ENCODE results near the gene OGFR. TPM values are rescaled to one million over a fixed set of nuclear protein-coding genes. Genes with fewer than 3 reads are reported as not detected.

OGFR gene
- total RNA-seq, 1 experiment from 2014 or later = 84.7 TPM

DNA sequence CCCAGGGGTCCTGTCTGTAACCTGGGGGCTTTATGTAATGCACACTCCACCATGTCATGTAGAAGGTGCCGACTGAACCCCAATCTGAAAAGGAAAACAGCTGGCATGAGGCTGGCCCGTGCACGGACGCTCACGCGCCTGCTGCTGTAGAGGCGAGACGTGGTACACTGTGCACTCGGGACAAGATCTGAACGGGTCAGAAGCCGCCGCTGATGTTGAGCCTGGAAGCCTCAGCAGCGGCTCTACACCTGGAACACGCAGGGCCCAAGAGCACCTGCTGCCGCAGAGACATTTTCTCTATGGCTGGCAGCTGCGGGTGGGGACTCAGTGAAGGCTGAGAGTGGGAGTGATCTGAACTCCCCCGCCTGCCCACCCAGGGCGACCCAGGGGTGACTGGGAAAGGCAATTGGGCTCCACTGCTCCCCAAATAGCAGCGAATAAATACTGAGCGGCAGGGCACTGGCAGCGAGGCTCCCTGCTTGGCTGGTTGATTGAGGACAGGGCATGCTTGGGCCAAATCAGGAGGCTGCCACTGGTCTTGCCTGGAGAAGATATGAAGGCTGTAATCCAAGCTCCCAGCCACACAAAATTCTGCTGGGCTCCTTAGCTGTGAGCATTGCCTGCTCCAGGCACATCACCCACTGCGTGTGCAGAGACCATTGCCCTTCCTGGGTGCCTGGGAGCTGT is 2.5 kb upstream of the OGFR start:
- H3K4me3 Mint-ChIP-seq (ENCODE audit: unreplicated experiment) = no peak overlapping the region
- peaks cover 27% of the 10 kb centered on the region for H3K4me1 Mint-ChIP-seq (ENCODE audit: low read depth, unreplicated experiment)
- Histone ChIP-seq H3K4me3 (ENCODE audit: low read depth, low read length) (no peak overlapping the region), H3K27me3 (replicated peaks; ENCODE audit: control insufficient read depth, insufficient read depth, low read length) (no peaks in the 10 kb centered on the region), H3K9me3 (no peaks in the 10 kb centered on the region), H3K4me1 (peaks cover 28% of the 10 kb centered on the region), H3K36me3 (ENCODE audit: control insufficient read depth, insufficient read depth, low read length) (peaks cover 14% of the 10 kb centered on the region)
- DNase-seq = no peak
- peaks cover 80% of the 10 kb centered on the region for H3K36me3 Mint-ChIP-seq (ENCODE audit: insufficient read depth, unreplicated experiment)
- no TSS peak for BruUV-seq (replicated peaks)
- ChIA-PET POLR2A (no interaction called here), CTCF (no interaction called here)
- TF ChIP-seq, protein P1, sequence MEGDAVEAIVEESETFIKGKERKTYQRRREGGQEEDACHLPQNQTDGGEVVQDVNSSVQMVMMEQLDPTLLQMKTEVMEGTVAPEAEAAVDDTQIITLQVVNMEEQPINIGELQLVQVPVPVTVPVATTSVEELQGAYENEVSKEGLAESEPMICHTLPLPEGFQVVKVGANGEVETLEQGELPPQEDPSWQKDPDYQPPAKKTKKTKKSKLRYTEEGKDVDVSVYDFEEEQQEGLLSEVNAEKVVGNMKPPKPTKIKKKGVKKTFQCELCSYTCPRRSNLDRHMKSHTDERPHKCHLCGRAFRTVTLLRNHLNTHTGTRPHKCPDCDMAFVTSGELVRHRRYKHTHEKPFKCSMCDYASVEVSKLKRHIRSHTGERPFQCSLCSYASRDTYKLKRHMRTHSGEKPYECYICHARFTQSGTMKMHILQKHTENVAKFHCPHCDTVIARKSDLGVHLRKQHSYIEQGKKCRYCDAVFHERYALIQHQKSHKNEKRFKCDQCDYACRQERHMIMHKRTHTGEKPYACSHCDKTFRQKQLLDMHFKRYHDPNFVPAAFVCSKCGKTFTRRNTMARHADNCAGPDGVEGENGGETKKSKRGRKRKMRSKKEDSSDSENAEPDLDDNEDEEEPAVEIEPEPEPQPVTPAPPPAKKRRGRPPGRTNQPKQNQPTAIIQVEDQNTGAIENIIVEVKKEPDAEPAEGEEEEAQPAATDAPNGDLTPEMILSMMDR (IDR thresholded peaks at IDR 0.05; ENCODE audit: insufficient read depth in 1 of 2, low read depth in 1 of 2, low read length in 1 of 2, severe bottlenecking in 1 of 2, unreplicated experiment in 1 of 2) = no peak
- no peaks in the 10 kb centered on the region for H3K27me3 Mint-ChIP-seq (ENCODE audit: insufficient read depth, unreplicated experiment)
- H3K27ac Mint-ChIP-seq (ENCODE audit: unreplicated experiment) = no peak overlapping the region
- H3K9me3 Mint-ChIP-seq (ENCODE audit: unreplicated experiment) = no peaks in the 10 kb centered on the region
- intact Hi-C loops (cut with micrococcal nuclease; ENCODE audit: unreplicated experiment) = no loop called here

DNA sequence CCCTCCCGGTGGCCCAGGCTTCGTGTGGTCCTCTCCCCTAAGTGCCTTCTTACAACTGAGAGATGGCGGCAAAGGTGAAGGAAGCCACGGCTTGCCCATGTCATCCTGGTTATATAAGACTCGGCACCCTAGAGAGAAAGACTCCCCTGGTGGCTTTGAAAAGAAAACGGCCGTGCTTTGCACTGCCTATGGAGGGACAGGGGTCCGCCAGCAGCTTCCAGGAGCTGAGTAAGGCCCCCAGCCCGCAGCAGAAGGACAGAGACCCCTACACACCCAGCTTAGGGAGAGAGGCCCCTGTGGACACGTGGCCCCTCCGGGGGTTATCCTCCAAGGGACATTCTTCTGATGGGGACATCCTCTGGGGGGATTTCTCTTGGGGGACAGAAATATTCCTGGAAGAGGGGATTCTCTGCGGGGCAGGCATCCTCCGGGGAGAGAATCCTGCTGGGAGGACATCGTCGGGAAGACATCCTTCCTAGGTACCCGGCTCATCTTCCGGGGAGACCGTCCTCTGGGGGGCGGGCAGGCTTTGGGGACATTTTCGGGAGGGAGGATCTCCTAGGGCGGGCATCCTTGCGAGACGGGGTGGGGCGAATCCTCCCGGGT is 511 bp upstream of the OGFR start:
- Histone ChIP-seq H3K9me3 (no peaks in the 10 kb centered on the region), H3K4me3 (ENCODE audit: low read depth, low read length) (peak overlapping the region; percentile 99), H3K27me3 (replicated peaks; ENCODE audit: control insufficient read depth, insufficient read depth, low read length) (no peaks in the 10 kb centered on the region), H3K4me1 (peaks cover 14% of the 10 kb centered on the region), H3K36me3 (ENCODE audit: control insufficient read depth, insufficient read depth, low read length) (peaks cover 17% of the 10 kb centered on the region)
- ChIA-PET POLR2A (interaction anchor here (0.6 to 2.1 kb wide), 5 partner anchors 8 to 328 kb away, joined by 3 to 17 read pairs (median 8); partner anchors contain the start of genes GATA5 and MRGBP), CTCF (interaction anchor here (0.6 to 3.2 kb wide), 4 partner anchors 8 to 122 kb away, joined by 3 to 16 read pairs (median 3); partner anchors contain the start of gene MRGBP)
- intact Hi-C loops (cut with micrococcal nuclease; ENCODE audit: unreplicated experiment) = no loop called here
- no peaks in the 10 kb centered on the region for H3K9me3 Mint-ChIP-seq (ENCODE audit: unreplicated experiment)
- peak overlapping the region; percentile 80 for H3K27ac Mint-ChIP-seq (ENCODE audit: unreplicated experiment)
- H3K4me3 Mint-ChIP-seq (ENCODE audit: unreplicated experiment) = peak overlapping the region; percentile 91
- H3K4me1 Mint-ChIP-seq (ENCODE audit: low read depth, unreplicated experiment) = peaks cover 12% of the 10 kb centered on the region
- H3K27me3 Mint-ChIP-seq (ENCODE audit: insufficient read depth, unreplicated experiment) = no peaks in the 10 kb centered on the region
- DNase-seq = no peak
- no TSS peak for BruUV-seq (replicated peaks)
- H3K36me3 Mint-ChIP-seq (ENCODE audit: insufficient read depth, unreplicated experiment) = peaks cover 78% of the 10 kb centered on the region
- TF ChIP-seq, protein P1 (IDR thresholded peaks at IDR 0.05; ENCODE audit: insufficient read depth in 1 of 2, low read depth in 1 of 2, low read length in 1 of 2, severe bottlenecking in 1 of 2, unreplicated experiment in 1 of 2) = peak in 1 of 2 experiments; percentile 7

DNA sequence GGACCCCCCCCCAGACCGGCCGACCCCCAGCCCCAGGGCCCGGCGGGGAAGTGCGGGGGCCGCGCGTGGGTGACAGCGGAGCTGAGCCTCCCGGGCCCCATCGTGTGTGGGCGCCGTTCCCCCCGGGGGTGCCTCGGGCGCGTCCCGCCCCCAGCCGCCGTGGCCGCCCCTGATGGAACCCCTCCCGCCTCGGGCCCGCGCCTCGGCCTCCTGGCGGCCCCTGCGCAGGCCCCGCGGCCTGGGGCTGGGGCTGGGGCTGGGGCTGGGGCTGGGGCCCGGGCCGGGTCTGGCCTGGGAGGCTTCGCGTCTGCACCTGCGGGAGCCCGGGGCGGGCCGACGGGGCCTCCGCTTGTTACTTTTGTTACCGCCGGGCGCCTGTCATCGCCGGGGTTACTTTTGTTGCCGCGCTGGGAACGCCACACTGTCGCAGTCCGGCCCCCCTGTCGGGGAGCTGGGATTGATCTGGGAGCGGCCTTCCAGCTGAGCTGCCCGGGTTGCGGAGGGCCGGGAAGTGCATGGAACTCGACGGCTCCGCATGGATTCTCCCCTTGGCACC is 598 bp downstream of the OGFR start:
- intact Hi-C loops (cut with micrococcal nuclease; ENCODE audit: unreplicated experiment) = loop anchor here (5.0 kb wide), 2 partner anchors 57 to 118 kb away; partner anchors contain the start of gene TCFL5
- Mint-ChIP-seq H3K9me3 (ENCODE audit: unreplicated experiment) (no peaks in the 10 kb centered on the region), H3K4me1 (ENCODE audit: low read depth, unreplicated experiment) (peaks cover 12% of the 10 kb centered on the region), H3K27ac (ENCODE audit: unreplicated experiment) (peak overlapping the region; percentile 80), H3K4me3 (ENCODE audit: unreplicated experiment) (peak overlapping the region; percentile 91), H3K36me3 (ENCODE audit: insufficient read depth, unreplicated experiment) (peaks cover 75% of the 10 kb centered on the region), H3K27me3 (ENCODE audit: insufficient read depth, unreplicated experiment) (no peaks in the 10 kb centered on the region)
- no TSS peak for BruUV-seq (replicated peaks)
- TF ChIP-seq, protein P1 (IDR thresholded peaks at IDR 0.05; ENCODE audit: insufficient read depth in 1 of 2, low read depth in 1 of 2, low read length in 1 of 2, severe bottlenecking in 1 of 2, unreplicated experiment in 1 of 2) = peak; percentile 20 to 37
- Histone ChIP-seq H3K9me3 (no peaks in the 10 kb centered on the region), H3K27me3 (replicated peaks; ENCODE audit: control insufficient read depth, insufficient read depth, low read length) (no peaks in the 10 kb centered on the region), H3K4me1 (peaks cover 14% of the 10 kb centered on the region), H3K36me3 (ENCODE audit: control insufficient read depth, insufficient read depth, low read length) (peaks cover 26% of the 10 kb centered on the region), H3K4me3 (ENCODE audit: low read depth, low read length) (peak overlapping the region; percentile 99)
- ChIA-PET POLR2A (interaction anchor here (0.7 to 2.1 kb wide), 4 partner anchors 9 to 329 kb away, joined by 3 to 17 read pairs (median 6); partner anchors contain the start of genes GATA5 and MRGBP), CTCF (interaction anchor here (0.7 to 3.2 kb wide), 9 partner anchors 9 to 207 kb away, joined by 3 to 16 read pairs (median 3); partner anchors contain the start of gene MRGBP)
- peak in 1 of 2 experiments; percentile 75 for DNase-seq

Measured in Caco-2 (cell line).